PC-9 (cell line): ENCODE data around the gene SEC16A. TPM values are rescaled to one million over a fixed set of nuclear protein-coding genes. Genes with fewer than 3 reads are reported as not detected.

ENCODE experiments used
- BruUV-seq: library from RNA; stranded (reverse); fragments of 400-500 nt; replicated peaks from 2 replicates; lab custom pipeline; 2021; lab: Mats Ljungman, UMichigan
- CTCF ChIA-PET: fragments of 300-600 bp; sonication (Branson Sonifier 250); formaldehyde crosslinking; loops from one replicate; lab custom pipeline; 2022; ENCODE audit warnings: antibody characterized with exemption; lab: Charles Lee
- POLR2A ChIA-PET: fragments of 300-600 bp; sonication (Branson Sonifier 250); formaldehyde crosslinking; loops from one replicate; lab custom pipeline; 2022; ENCODE audit warnings: antibody characterized with exemption; ENCODE audit not compliant: unreplicated experiment; lab: Charles Lee
- DNase-seq, 2 experiments: peaks; one replicate each; pipeline versions ENCODE4 v3.0.0 to v3.0.0-alpha.2; 2015 to 2022; ENCODE audit warnings: mixed read lengths in 1 of 2
- H2AFZ ChIP-seq: fragments of 200-600 bp; sonication (generic); 2 replicates; pipeline ENCODE4 v1.8.1; 2017; ENCODE audit warnings: antibody characterized with exemption
- H3F3A ChIP-seq: fragments of 200-600 bp; sonication (generic); 2 replicates; pipeline ENCODE4 v1.8.1; 2017; ENCODE audit warnings: antibody characterized with exemption, mild to moderate bottlenecking, low read depth; ENCODE audit not compliant: insufficient read depth
- H3K27ac ChIP-seq: fragments of 200-600 bp; sonication (generic); 2 replicates; pipeline ENCODE4 v1.6.1; 2016; ENCODE audit warnings: mixed run types
- H3K27me3 ChIP-seq: fragments of 200-600 bp; sonication (generic); 2 replicates; pipeline ENCODE4 v1.6.1; 2016; ENCODE audit warnings: low read depth, mixed run types; ENCODE audit not compliant: insufficient read depth
- H3K36me3 ChIP-seq: fragments of 200-600 bp; sonication (generic); 2 replicates; pipeline ENCODE4 v1.6.1; 2016; ENCODE audit warnings: low read depth, mixed run types
- H3K4me1 ChIP-seq: fragments of 200-600 bp; sonication (generic); replicated peaks from 2 replicates; pipeline ENCODE4 v1.6.1; 2016; ENCODE audit warnings: mixed run types; ENCODE audit not compliant: insufficient read depth
- H3K4me2 ChIP-seq: fragments of 200-600 bp; sonication (generic); 2 replicates; pipeline ENCODE4 v1.6.1; 2017; ENCODE audit warnings: mixed run types
- H3K4me3 ChIP-seq: fragments of 200-600 bp; sonication (generic); 2 replicates; pipeline ENCODE4 v1.6.1; 2016; ENCODE audit warnings: mixed run types
- H3K79me2 ChIP-seq: fragments of 200-600 bp; sonication (generic); 2 replicates; pipeline ENCODE4 v1.6.1; 2017; ENCODE audit warnings: low read depth, mixed run types
- H3K9me2 ChIP-seq: fragments of 200-600 bp; sonication (generic); 2 replicates; pipeline ENCODE4 v1.8.1; 2017; ENCODE audit warnings: mild to moderate bottlenecking; ENCODE audit not compliant: insufficient read depth
- H3K9me3 ChIP-seq: fragments of 200-600 bp; sonication (generic); 2 replicates; pipeline ENCODE4 v1.8.1; 2016; ENCODE audit warnings: low read depth; ENCODE audit not compliant: insufficient read depth
- H4K20me1 ChIP-seq: fragments of 200-600 bp; sonication (generic); 2 replicates; pipeline ENCODE4 v1.8.1; 2017; ENCODE audit not compliant: insufficient read depth
- CTCF ChIP-seq: fragments of 200-600 bp; sonication (generic); conservative IDR thresholded peaks from 2 replicates; pipeline ENCODE4 v1.6.1; 2017; ENCODE audit warnings: mixed run types, antibody characterized with exemption, mild to moderate bottlenecking, moderate library complexity
- EZH2 ChIP-seq: fragments of 200-600 bp; sonication (generic); IDR thresholded peaks from 2 replicates; pipeline ENCODE4 v1.8.0; 2017; ENCODE audit warnings: antibody characterized with exemption, low read depth
- intact Hi-C: fragments of 100-400 bp; cut with micrococcal nuclease; formaldehyde crosslinking; loops from one replicate; pipeline ENCODE4 v1.10.0; 2022; ENCODE audit not compliant: unreplicated experiment
- total RNA-seq: library from RNA; stranded (reverse); gene quantifications from 2 replicates; pipeline ENCODE4 v1.2.3, GENCODE V29; 2021

SEC16A gene
- total RNA-seq, 1 experiment from 2014 or later: 81.8 TPM

- Histone ChIP-seq H3K27ac (no peak overlapping the region), H2AFZ (no peak overlapping the region), H3K4me1 (no peaks in the 10 kb centered on the region), H3K9me3 (no peaks in the 10 kb centered on the region), H3K36me3 (no peaks in the 10 kb centered on the region), H3F3A (no peaks in the 10 kb centered on the region), H3K27me3 (no peaks in the 10 kb centered on the region), H3K79me2 (no peaks in the 10 kb centered on the region), H4K20me1 (no peaks in the 10 kb centered on the region; the same call in 1 of the 2 replicates), H3K4me2 (no peak overlapping the region), H3K4me3 (no peak overlapping the region), H3K9me2 (no peaks in the 10 kb centered on the region)
- no peak for DNase-seq
- BruUV-seq: no TSS peak
- TF ChIP-seq CTCF: no peak
- TF ChIP-seq EZH2: no peak
- POLR2A ChIA-PET: no interaction called here
- intact Hi-C loops: no loop called here
- CTCF ChIA-PET: no interaction called here
Measured at GRCh38 chr9:136516191-136516654, 33.4 kb upstream of the SEC16A start.

GRCh38 chr9:136515276-136515675 is 32.4 kb upstream of the SEC16A start:
- H3K9me3 ChIP-seq: no peaks in the 10 kb centered on the region
- no peaks in the 10 kb centered on the region for H3F3A ChIP-seq
- H3K4me2 ChIP-seq: no peak overlapping the region
- H3K27ac ChIP-seq: no peak overlapping the region
- no peaks in the 10 kb centered on the region for H3K36me3 ChIP-seq
- H3K79me2 ChIP-seq: no peaks in the 10 kb centered on the region
- no peak for DNase-seq
- BruUV-seq: no TSS peak
- TF ChIP-seq EZH2 (no peak), CTCF (no peak)
- no peak overlapping the region for H3K4me3 ChIP-seq
- no peaks in the 10 kb centered on the region for H3K4me1 ChIP-seq
- H2AFZ ChIP-seq: no peak overlapping the region
- ChIA-PET POLR2A (no interaction called here), CTCF (no interaction called here)
- no peaks in the 10 kb centered on the region for H3K9me2 ChIP-seq
- intact Hi-C loops: no loop called here
- H3K27me3 ChIP-seq: no peaks in the 10 kb centered on the region
- no peaks in the 10 kb centered on the region; the same call in 1 of the 2 replicates for H4K20me1 ChIP-seq

GRCh38 chr9:136514022-136514714 is 31.3 kb upstream of the SEC16A start:
- intact Hi-C loops: no loop called here
- no peaks in the 10 kb centered on the region for H3K79me2 ChIP-seq

More at GRCh38 chr9:136514022-136514714, 31.3 kb upstream of the SEC16A start:
- Histone ChIP-seq H3K27ac (no peak overlapping the region), H3K4me3 (no peak overlapping the region), H3K9me3 (no peaks in the 10 kb centered on the region), H3K36me3 (no peaks in the 10 kb centered on the region), H3K4me2 (no peak overlapping the region), H3K9me2 (no peaks in the 10 kb centered on the region), H3K4me1 (no peaks in the 10 kb centered on the region), H4K20me1 (no peaks in the 10 kb centered on the region; the same call in 1 of the 2 replicates), H3K27me3 (no peaks in the 10 kb centered on the region), H3F3A (no peaks in the 10 kb centered on the region), H2AFZ (no peak overlapping the region)
- TF ChIP-seq CTCF (no peak), EZH2 (no peak)
- BruUV-seq: no TSS peak
- no peak for DNase-seq
- ChIA-PET POLR2A (no interaction called here), CTCF (no interaction called here)
